Muscle of arm (tissue), 12 donors: ENCODE measurements around the gene MAP3K20. TPM values are rescaled to one million over a fixed set of nuclear protein-coding genes. Genes with fewer than 3 reads are reported as not detected.
"Not testable (repeated sequence)": the region's sequence is repeated elsewhere in the genome, so short reads cannot be mapped to it uniquely, and the experiment has no call there.

Source experiments
- DNase-seq: peaks from one replicate; pipeline ENCODE4 v3.0.0-alpha.2; 2013
- polyA plus RNA-seq, 12 donors: library from polyadenylated mRNA; unstranded; fragments of 120-200 nt; gene quantifications; one replicate each; pipeline ENCODE4 v1.2.1, GENCODE V29; 2013; ENCODE audit not compliant: insufficient read length in 12 of 12

MAP3K20 gene
- polyA plus RNA-seq, 12 donors, result 48.8 to 480 (median 105) TPM

DNA sequence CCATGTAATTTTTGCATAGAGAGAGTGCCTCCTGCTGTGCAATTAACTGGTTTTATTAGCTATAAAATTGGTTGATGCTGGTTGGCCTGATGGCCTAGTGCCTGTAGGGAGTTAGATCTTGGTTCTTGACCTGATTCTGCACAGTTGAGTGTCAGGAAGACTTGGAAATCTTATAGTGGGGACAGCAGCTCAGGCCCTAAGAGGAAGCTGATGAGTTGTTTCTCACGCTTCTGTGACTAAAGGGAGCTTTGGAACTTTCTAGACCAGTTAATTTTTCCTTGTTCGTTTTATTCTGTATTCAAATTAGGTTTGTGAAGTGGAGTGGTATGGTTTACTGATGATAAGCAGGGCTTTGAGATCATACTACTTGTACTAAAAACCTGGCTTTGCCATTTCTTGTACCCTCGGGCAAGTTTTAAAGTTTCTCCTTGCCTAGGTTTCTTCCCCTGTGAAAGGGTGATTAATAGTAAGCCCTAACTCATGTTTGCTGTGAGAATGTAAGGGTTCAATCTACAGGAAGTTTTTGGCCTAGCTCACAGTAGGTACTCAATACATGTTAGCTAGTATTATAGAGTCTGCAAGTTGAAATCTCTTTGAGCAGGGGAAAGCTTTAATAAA lies 82.1 kb downstream of the MAP3K20 start:
- DNase-seq, result no peak

DNA sequence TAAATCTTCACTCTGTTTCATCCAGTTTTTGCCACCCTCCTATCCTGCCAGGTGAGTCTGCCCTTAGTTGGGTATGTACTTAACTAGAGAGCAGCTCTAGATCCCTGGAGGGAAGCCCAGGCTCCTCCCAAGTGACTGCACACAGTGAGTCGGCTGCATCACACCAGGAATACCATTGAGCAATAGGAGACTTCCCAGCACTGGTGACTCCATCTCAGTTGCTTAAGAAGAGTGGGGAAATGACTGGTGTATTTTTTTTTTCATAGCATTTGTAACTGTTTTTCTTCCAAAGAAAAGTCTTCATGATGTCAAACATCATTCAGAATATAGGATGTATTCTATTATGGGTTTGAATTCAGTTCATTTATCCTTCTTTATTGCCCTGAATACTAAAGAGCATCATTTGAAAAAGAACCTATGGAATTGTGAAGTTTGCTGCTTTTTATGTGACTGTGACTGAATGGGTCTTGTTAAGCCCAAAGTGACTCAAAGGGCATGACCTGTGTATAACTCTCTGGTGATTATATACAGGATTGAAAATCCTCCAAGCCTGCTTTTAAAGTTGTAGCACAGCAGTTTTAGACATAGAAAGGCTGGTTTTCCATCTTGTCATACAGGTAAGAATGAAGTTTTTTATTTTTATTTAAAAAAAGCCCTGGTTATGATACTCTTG lies 84.3 kb downstream of the MAP3K20 start:
- DNase-seq, result no peak

DNA sequence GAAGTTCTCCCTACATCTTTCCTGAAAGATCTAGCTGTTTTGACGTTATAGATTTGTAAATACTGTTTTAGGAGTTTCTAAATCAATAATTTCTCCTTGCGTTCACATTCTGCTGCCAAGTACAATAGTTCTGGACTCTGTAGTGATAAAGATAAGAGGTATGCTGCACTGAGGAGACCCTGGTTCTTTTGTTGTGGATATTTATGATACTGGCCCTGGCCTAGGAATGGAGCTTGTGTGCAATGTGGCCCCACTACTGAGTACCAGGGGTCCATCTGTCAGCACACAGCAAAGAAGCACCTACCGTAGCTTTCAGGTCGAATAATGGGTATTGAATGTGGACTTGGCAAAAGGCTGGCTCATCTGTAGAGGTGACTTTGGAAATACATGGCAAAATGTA lies 85.0 kb downstream of the MAP3K20 start:
- no peak for DNase-seq

DNA sequence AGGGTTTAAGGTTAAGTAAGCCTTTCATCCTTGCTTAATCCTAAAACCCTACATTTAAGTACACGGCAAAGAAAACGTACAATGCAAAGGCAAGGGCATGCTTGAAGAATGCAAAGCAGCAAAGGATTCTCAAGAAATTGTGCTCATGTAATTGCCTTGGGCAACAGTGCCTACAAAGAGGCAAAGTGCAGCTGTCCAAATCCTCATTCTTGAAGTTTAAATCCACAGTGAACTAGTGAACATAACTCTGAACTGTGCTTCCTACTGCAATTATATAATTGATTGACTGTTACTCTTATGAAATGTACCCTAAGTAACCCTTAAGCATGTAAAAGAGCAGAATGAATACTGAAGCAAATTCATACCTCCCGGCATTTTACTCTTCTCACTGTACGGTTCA lies 85.4 kb downstream of the MAP3K20 start:
- DNase-seq, result no peak

DNA sequence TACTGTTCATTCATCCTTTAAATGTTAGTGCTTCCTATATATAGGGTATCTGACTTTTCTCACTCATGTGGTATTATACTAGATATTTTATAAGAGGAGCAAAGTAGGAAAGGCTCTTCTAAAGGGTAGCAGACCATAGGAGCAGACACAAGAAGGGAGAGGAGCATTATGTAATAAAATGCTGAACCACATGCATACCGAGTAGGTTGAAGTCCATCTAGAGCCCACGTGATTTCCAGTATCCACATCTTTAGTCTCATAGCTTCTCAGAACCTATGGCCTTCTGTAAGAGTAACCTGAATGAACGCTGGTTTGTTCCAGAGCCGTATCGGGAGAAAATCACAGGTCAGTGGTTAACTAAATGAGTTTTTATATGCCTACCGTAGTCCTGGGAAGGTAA lies 85.9 kb downstream of the MAP3K20 start:
- DNase-seq, result no peak

DNA sequence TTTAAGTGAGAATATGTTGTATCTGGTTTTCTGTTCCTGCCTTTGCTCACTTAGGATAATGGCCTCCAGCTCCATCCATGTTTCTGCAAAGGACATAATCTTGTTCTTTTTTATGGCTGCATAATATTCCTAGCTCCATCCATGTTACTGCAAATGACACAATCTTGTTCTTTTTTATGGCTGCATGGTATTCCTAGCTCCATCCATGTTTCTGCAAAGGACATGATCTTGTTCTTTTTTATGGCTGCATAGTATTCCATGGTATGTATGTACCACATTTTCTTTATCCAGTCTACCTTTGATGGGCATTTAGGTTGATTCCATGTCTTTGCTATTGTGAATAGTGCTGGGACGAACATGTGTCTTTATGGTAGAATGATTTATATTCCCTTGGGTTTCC lies 87.7 kb downstream of the MAP3K20 start:
- not testable (repeated sequence) for DNase-seq

DNA sequence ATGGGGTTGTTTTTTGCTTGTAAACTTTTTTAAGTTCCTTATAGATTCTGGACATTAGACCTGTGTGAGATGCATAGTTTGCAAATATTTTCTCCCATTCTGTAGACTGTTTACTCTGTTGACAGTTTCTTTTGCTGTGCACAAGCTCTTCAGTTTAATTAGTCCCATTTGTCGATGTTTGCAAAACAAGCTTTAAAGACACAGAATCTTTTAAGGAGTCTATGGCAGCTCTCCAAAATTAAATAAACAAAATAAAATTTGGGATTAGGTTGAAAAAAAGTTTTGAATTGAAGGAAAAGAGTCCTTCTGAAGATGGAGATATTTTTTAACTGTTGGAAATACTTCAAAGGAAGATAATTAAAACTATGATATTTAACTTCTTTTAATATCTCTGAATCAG lies 88.8 kb downstream of the MAP3K20 start:
- no peak for DNase-seq

DNA sequence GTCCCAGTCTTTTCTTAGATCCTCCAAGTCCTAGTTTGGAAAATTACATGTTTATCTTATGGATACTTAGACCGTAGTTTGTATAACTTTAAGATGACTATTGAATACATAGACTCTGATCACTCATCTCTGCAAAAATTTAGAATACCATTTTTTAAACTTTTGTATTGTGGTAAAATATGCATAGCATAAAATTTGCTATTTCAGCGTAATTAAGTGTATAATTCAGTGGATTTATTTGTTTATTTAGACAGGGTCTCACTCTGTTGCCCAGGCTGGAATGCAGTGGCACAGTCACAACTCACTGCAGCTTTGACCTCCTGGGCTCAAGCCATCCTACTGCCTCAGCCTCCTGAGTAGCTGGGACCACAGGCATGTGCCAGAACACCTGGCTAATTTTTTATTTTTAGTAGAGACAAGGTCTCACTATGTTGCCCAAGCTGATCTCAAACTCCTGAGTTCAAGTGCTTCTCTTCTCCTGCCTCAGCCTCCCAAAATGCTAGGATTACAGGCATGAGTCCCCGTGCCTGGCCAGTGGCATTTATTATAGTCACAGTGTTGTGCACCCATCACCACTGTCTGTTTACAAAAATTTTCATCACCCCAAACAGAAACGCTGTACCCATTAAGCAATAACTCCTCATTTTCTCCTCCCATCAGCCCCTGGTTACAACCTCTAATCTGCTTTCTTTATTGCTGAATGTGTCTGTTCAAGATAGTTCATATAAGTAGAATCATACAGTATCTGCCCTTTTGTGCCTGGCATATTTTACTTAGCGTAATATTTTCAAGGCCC lies 90.0 kb downstream of the MAP3K20 start:
- DNase-seq, result no peak

DNA sequence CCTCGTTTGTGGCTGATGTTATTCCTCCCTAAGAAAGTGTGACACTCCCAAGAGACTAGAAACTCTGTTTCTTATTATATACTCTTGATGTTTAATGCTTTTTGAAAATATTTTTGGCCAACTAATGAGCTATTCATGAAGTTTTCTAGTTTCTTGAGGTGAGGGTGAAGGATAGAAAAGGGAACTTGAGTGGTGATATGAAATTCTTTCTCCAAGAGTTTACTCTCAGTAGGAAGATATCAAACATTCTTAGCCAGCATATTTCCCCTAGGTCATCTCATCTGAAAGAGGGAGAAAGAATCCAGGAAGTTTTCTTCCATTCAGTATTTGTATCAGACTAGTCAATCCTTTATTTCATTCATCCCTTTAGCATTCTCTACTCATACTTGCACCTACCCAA lies 95.7 kb downstream of the MAP3K20 start:
- no peak for DNase-seq

DNA sequence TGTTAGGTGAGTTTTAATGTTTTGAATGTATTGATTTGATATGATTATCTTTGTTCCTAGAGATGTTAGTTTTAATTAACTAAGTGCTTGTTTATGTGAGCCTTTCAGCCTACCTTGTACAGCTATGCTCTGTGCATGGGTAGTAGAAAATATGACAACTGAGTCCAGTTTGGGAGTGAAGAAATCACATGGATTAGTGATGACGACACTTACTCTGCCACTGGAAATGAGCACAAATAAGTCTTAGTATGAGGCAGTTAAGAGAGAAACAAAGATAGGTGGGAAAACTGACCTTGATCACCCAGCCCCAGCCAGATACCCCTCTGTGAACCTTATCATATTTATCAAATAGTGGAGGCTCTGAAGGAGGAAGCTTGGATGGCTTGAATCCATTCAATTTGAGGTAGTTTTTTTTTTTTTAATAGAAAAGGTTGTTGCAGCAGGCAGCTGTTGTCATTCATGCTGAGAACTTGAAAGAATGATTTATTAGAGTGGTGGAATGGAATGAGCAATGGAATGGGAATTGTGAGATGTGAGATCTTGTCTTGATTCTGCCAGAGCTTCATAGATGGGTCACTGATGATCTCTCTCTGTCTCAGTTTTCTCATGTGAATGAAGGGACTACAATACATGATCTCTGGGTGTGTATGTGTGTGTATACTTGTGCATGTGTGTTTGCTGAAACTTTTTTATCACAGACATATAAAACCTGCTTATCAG lies 96.4 kb downstream of the MAP3K20 start:
- DNase-seq, result no peak

DNA sequence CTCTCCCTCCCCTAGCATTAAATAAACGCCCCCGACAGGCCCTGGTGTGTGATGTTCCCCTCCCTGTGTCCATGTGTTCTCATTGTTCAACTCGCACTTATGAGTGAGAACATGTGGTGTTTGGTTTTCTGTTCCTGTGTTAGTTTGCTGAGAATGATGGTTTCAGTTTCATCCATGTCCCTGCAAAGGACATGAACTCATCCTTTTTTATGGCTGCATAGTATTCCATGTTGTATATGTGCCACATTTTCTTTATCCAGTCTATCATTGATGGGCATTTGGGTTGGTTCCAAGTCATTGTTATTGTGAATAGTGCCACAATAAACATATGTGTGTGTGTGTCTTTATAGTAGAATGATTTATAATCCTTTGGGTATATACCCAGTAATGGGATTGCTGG lies 98.7 kb downstream of the MAP3K20 start:
- not testable (repeated sequence) for DNase-seq

DNA sequence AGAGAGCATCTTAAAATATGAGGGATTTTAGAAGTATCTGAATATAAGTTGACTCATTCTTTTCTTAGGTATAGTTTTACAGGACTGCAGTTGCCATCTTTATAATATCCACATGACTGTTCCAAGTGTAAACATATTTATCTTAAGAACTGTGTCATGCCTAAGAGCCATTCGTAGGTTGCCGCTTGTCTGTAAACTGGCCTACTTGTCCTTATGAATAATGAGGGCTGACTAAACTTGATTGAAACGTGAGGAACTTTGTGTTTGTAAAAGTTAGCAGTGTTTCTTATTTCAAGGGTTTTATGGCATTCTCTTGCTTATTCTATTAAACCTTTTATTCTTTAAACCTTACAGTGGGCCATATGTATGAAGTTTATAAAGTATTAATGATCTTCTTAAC lies 99.6 kb downstream of the MAP3K20 start:
- DNase-seq, result no peak

DNA sequence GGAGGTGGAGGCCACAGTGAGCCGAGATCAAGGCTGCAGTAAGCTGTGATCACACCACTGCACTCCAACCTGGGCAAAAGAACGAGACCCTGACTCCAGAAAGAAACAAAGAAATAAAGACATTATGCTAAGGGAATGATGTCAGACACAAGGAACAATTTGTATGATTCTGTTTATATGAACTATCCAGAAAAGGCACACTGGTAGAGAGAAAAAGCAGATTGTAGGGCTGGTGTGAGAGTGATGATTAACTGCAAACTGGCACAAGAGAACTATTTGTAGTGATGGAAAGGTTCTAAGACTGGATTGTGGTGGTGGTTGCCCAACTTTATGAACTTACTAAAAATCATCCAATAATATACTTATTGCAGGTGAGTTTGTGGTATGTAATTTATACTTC lies 106.3 kb downstream of the MAP3K20 start:
- DNase-seq, result no peak

DNA sequence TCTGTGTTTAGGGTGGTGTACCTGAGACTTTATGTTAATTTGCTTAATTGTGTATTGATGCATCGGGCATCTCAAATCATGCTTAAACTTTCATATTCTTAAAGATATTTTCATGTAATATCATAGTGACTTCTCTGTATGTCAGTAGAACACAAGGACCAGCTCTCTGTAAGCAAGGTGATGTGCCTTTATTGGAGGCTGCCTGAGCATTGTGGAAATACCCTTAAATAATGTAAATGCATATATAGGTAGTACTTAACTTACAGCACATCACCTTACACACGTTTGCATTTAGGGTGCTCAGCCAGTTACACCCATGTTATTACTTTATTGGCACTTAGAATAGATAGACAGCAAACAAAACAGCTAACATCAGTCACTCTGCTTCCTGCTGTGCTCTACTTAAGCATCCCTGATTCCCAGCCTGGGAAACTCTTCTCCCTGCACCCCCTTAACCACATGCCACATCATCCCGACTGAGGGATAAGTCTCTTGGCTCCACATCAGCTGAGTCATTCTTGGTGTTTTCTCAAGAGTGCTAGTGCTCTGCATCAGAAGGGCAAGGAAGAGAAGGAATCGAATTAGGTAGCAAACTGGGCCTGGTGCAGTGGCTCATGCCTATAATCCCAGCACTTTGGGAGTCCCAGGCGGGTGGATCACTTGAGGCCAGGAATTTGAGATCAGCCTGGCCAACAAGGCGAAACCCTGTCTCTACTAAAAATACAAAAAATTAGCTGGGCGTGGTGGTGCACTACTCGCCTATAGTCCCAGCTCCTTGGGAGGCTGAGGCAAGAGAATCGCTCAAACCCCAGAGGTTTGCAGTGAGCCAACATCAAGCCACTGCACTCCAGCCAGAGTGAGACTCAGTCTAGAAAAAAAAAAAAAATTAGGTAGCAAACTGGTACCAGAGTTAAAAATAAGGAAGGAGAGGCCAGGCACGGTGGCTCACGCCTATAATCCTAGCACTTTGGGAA lies 108.7 kb downstream of the MAP3K20 start:
- no peak for DNase-seq

DNA sequence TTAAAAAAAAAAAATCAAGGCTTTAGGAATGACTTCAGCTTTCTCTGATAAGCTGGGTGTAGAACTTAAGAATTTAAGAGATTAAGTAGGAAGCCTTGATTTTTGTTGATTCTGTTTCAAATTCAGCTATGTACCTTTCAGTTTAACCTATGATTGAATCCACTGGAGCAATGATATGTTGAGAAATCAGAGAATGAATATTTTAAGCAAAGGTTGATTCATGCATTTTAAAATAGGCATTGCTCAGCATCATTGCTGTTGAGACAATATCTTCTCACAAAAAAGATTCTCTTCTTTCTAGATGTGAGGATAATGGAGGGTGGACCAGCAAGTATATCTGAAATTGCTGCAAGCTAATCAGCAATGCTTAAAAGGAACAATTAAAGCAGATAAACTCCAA lies 109.8 kb downstream of the MAP3K20 start:
- DNase-seq, result no peak

DNA sequence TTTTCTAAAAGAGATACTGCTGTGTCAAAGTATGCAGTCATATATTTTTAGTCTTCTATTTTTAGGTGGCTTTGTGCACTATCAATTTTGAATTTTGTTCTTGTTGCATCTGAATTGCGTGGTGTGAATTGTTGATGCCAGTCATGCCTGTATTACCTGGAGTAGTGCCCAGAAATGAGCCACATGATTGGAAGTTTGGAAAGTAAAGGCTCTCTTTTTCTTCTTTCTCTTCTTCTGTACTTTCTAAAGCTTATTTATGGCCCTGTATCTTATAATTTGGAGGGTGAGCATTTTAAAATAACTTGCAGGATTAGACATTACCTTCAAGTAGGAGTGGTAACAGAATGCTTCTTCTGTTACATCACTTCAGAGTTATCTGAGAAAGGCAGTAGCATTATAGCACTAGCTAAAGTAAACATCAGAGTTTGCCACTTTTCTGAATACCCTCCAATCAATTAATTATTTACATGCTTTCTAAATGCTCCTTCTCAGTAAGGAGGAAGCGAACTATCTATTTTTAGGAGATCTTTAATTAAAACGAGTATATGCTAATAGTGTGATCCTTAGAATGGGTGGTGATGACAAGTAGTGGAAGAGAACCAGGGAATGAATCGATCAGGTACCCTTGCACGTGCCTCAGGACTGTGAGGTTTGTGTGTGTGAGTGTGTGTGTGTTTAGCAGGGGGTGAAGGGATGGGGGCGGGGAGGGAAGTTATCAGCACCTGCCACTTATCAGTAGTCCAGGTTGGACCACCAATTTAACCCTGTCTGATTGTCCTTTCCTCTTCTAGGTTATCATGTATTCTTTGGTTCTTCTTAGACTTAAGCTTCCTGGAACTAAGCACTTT lies 112.5 kb downstream of the MAP3K20 start:
- DNase-seq, result no peak

DNA sequence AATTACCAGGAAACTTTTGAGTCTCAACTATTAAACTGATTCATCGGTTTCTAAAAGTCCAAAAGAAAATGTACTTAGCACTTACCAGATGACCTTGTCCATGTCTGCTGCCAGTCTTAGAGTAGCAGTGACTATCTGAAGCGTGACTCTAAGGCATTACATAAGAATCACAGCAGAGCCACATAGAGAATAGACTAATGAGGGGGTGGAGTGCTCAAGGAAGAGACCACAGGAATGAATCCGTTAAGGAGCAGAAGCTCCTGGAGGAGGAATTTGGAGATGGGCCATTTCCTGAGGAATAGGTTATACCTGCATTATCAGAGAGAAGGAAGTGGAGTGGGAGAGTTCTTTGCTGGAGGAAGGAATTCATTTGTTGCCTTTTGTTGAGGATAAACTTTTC lies 116.0 kb downstream of the MAP3K20 start:
- DNase-seq, result no peak

DNA sequence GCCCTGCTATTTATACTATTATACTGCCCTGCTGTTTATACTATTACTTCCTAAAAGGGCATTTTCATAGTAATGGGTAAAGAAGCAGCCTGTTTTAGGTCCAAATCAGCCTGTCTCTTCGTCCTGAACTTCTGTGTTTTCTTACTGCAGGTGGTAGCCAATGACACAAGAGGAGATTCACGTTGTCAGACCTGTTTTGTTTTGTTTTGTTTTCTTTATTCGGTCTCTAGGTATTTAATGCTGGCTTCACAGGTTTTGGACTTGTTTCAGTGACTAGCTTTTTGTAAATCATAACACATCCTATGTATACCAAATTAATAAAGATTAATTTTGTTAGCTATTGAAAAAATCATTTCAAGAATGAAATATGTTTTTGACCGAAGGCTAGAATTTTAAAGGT lies 116.4 kb downstream of the MAP3K20 start:
- DNase-seq, result no peak

DNA sequence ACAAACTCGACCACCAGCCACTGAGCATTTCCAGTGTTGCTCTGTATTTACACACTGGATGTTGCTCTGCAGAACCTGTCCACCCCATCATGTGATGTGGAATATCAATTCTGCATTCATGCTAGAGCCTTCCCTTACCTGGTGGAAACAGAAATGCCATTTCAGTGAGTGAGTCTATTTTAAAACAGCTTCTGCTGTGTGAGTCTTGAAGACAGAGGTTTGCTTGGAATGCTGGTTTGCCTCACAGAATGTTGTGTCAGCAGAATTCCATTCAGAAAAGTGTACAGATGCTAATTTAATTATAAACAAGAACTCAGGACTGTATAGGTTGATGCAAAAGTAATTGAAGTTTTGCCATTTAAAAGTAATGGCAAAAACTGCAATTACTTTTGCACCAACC lies 118.3 kb downstream of the MAP3K20 start:
- no peak for DNase-seq

DNA sequence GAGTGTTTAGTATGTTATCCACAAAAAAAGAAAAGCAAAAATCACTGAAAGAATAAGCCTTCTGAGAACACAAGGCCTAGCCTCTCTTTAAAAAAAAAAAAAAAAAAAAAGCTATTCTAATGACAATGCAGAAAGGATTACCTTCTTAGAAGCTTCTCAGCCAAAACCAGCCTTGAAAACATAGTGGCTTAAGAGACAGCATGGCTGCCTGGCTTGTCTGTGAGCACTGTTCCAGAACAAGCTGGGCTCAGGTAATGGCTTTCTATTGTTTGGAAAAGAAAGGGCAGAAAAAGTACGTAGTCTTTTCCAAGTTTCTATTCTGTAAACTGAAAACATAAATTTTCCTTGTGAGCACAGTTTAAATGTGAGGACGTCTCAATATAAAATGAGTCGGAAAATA lies 119.5 kb downstream of the MAP3K20 start:
- no peak for DNase-seq
